Measurements from ENCODE around the gene FFAR4. TPM values are rescaled to one million over a fixed set of nuclear protein-coding genes. Genes with fewer than 3 reads are reported as not detected.

Gene FFAR4
- total RNA-seq, 4 donors from 2014 or later: 0.34 to 0.45 (median 0.42) TPM; not detected in 1

DNA sequence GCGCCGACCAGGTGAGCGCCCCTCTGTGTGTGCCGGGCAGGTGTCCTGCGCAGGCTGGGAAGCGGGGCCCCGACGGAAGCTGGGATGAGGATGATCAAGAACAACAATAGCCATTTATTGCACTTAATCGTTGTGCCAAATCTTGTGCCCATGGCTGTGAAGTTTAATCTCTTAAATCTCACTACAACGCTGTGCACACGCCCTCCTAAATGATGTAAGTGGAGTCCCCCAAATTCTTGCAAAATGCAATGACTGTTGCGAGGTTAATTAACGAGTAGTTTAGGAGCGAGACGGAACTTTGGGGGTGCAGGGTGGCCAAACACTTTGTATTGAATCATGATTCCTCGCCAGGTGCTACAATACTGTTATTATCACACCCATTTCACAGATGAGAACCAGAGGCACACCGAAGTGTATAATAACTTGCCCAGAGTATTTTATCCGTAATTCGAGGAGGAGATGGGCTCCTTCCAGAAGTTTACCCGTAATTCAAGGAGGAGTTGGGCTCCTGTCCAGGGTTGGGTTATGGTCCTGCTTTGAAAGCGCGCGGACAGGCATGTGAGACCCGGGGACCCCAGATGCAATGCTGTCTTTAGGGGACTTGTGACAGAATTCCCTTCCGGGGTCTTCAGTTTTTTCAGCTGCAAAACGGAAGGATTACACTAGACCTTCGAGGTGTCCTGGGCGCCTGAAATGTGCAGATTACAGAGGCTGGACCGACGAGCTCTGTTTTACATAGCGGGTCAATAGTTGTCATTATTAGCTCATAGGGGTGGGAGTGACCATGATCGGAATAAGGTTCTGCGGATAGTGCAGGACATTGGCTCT is 1.0 kb downstream of the FFAR4 start:
- intact Hi-C loops (cut with DNase I): no loop called here
- H3K36me3 ChIP-seq: no peaks in the 10 kb centered on the region
- H3K27ac ChIP-seq (replicated peaks in 1 of 4): no peak overlapping the region
- WGBS: 28% methylated on average over 25 of the region's 33 CpGs
- no peaks in the 10 kb centered on the region for H3K9me3 ChIP-seq
- H3K27me3 ChIP-seq: peaks cover 0 to 60% (median 16%) of the 10 kb centered on the region in 4 donors
- peaks cover 4 to 24% (median 18%) of the 10 kb centered on the region in 4 donors for H3K4me1 ChIP-seq
- TF ChIP-seq POLR2A (IDR thresholded peaks at IDR 0.05; ENCODE audit: low read depth) (no peak), POLR2AphosphoS5 (IDR thresholded peaks at IDR 0.05) (no peak), EP300 (IDR thresholded peaks at IDR 0.05) (no peak)
- TF ChIP-seq, protein P1, sequence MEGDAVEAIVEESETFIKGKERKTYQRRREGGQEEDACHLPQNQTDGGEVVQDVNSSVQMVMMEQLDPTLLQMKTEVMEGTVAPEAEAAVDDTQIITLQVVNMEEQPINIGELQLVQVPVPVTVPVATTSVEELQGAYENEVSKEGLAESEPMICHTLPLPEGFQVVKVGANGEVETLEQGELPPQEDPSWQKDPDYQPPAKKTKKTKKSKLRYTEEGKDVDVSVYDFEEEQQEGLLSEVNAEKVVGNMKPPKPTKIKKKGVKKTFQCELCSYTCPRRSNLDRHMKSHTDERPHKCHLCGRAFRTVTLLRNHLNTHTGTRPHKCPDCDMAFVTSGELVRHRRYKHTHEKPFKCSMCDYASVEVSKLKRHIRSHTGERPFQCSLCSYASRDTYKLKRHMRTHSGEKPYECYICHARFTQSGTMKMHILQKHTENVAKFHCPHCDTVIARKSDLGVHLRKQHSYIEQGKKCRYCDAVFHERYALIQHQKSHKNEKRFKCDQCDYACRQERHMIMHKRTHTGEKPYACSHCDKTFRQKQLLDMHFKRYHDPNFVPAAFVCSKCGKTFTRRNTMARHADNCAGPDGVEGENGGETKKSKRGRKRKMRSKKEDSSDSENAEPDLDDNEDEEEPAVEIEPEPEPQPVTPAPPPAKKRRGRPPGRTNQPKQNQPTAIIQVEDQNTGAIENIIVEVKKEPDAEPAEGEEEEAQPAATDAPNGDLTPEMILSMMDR (IDR thresholded peaks at IDR 0.05): no peak
- no peak for DNase-seq (ENCODE audit: extremely low spot score)
- H3K4me3 ChIP-seq: peak overlapping the region; percentile 35 to 44 (median 38)

DNA sequence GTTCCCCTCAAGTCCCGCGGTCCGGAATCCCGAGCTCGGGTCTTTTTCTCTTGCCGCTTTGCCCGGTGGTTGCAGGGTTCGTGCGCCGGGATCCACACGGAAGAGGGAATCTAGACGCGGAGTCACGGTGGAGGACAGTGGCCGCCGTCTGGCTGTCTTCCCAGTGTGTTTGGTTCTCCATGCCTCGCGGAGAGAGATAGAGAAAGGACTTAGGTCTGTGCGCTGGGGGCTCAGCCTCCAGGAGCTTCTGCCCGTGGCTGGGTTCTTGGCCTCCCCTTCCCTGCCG is 1.6 kb downstream of the FFAR4 start:
- peak overlapping the region in 2 of 4 donors; percentile 35 to 39 for H3K4me3 ChIP-seq
- H3K4me1 ChIP-seq: peaks cover 5 to 24% (median 20%) of the 10 kb centered on the region in 4 donors
- 17% methylated on average over 15 of the region's 21 CpGs for WGBS
- no peak overlapping the region for H3K27ac ChIP-seq (replicated peaks in 1 of 4)
- no peaks in the 10 kb centered on the region for H3K9me3 ChIP-seq
- peaks cover 0 to 60% (median 16%) of the 10 kb centered on the region in 4 donors for H3K27me3 ChIP-seq
- intact Hi-C loops (cut with DNase I): no loop called here
- TF ChIP-seq, protein P1 (IDR thresholded peaks at IDR 0.05): no peak
- TF ChIP-seq POLR2A (IDR thresholded peaks at IDR 0.05; ENCODE audit: low read depth) (no peak), EP300 (IDR thresholded peaks at IDR 0.05) (no peak), POLR2AphosphoS5 (IDR thresholded peaks at IDR 0.05) (no peak)
- no peaks in the 10 kb centered on the region for H3K36me3 ChIP-seq
- no peak for DNase-seq (ENCODE audit: extremely low spot score)

DNA sequence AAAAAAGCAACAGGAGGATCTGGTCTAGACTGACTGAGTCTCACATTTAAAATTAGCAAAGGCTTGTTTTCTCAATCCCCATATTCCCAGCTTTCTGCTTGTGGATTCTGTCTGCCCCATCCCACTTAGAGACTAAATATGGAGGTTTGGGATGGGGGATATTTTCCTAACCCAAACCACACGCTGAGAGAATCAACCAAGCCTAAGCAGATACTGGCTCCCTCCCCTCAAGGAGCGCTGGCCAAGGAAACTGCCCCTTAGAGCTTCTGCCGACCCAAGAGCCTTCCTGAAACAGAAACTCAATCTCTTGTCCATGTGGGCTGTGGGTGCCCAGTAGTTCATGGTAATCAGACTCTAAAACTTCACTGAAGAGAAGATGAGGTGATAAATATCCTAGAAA is 3.9 kb downstream of the FFAR4 start:
- intact Hi-C loops (cut with DNase I): no loop called here
- no peaks in the 10 kb centered on the region for H3K9me3 ChIP-seq

DNA sequence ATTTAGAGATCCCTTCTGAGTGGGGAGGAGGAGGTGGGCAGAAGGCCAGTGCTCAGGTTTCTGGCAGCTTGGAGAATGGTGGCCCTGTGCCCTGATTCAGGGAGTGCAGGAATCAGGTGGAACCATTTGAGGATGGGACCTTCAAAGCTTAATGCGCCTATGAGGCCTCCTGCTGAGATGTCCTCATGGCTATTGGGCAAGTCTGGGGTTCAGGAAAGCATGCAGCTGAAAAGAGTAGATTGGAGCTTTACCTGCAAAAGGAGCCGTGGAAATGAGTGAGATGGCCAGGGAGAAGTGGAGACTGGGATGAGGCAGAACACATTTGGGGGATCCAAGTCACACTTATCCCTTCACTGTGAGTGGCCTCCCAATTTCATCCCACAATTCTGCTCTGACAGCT is 6.1 kb downstream of the FFAR4 start:
- no peak for TF ChIP-seq POLR2A (IDR thresholded peaks at IDR 0.05; ENCODE audit: low read depth)
- no peak for TF ChIP-seq POLR2AphosphoS5 (IDR thresholded peaks at IDR 0.05)
- no peak for TF ChIP-seq EP300 (IDR thresholded peaks at IDR 0.05)
- TF ChIP-seq, protein P1 (IDR thresholded peaks at IDR 0.05): no peak
- no peaks in the 10 kb centered on the region for H3K36me3 ChIP-seq
- H3K4me1 ChIP-seq: peaks cover 4 to 12% (median 6%) of the 10 kb centered on the region in 4 donors
- no peak overlapping the region for H3K4me3 ChIP-seq
- DNase-seq (ENCODE audit: extremely low spot score): no peak
- no peak overlapping the region for H3K27ac ChIP-seq (replicated peaks in 1 of 4)
- no peaks in the 10 kb centered on the region for H3K9me3 ChIP-seq
- H3K27me3 ChIP-seq: peaks cover 0 to 28% (median 6%) of the 10 kb centered on the region in 4 donors
- 35% methylated on average over 2 of the region's 2 CpGs for WGBS
- intact Hi-C loops (cut with DNase I): no loop called here

More for the DNA sequence above, 3.9 kb downstream of the FFAR4 start:
- no peak for DNase-seq (ENCODE audit: extremely low spot score)
- Histone ChIP-seq H3K27ac (replicated peaks in 1 of 4) (no peak overlapping the region), H3K4me1 (peaks cover 10 to 24% (median 22%) of the 10 kb centered on the region in 4 donors), H3K4me3 (no peak overlapping the region), H3K27me3 (peaks cover 0 to 50% (median 16%) of the 10 kb centered on the region in 4 donors), H3K36me3 (no peaks in the 10 kb centered on the region)
- WGBS: 50% methylated on average over 3 of the region's 3 CpGs
- TF ChIP-seq, protein P1 (IDR thresholded peaks at IDR 0.05): no peak
- no peak for TF ChIP-seq POLR2AphosphoS5 (IDR thresholded peaks at IDR 0.05)
- no peak for TF ChIP-seq POLR2A (IDR thresholded peaks at IDR 0.05; ENCODE audit: low read depth)
- no peak for TF ChIP-seq EP300 (IDR thresholded peaks at IDR 0.05)

All from esophagus muscularis mucosa (tissue), 4 donors.